Measurements from ENCODE around the gene SGTA.

DNA sequence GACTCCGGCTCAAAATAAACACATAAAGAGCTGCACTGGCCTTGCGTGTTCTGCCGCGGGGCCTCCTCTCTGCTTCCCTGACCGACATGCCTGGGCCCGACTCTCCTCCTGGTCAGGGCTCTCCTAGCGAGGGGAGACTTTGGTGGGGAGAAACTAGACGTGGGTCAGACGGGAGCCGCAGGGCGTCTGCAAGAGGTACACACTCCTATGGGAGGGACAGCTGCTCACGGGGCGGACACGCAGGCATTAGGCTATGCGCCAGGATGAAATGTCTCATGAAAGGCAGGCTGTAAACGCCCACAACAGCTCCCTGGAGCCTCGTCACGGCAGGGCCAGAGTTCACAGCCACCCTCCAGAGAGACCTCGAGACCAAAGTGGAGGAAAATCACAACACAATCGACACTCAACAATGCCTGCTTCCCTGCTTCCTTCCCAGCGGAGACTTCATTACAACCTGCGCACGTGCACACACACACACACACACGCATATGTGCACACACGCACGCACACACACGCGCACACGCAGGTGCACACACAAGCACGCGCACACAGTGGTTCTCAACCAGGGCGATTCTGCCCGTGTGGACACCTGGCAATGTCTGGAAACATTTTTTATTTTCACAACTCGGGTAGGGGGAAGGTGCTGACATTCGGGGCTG is 49.0 kb downstream of the SGTA start:
- no peak for TF ChIP-seq POLR2A (IDR thresholded peaks at IDR 0.05; ENCODE audit: low read length)
- no peak for TF ChIP-seq GATA1 (IDR thresholded peaks at IDR 0.05; ENCODE audit: low read depth, low read length)

Data from erythroblast (primary cell).